IMR-90 (cell line): Measurements from ENCODE around the gene REEP2. TPM values are rescaled to one million over a fixed set of nuclear protein-coding genes. Genes with fewer than 3 reads are reported as not detected.
A peak's percentile ranks its signal among the peaks of the same experiment; 100 is the strongest.

Experiments
- ATAC-seq: fragments of 200-7000 bp; cut with Tn5 transposase; 2 replicates; pipeline ENCODE4 v1.9.1; 2020; ENCODE audit warnings: low read depth, mild to moderate bottlenecking, moderate library complexity
- BruUV-seq: library from RNA; stranded (reverse); fragments of 400-500 nt; replicated peaks from 2 replicates; lab custom pipeline; 2021; lab: Mats Ljungman, UMichigan
- CTCF ChIA-PET: fragments of 300-600 bp; formaldehyde crosslinking; extraction: SDS; loops from one replicate; lab custom pipeline; 2021; ENCODE audit warnings: antibody characterized with exemption; lab: Yijun Ruan, JAX
- POLR2A ChIA-PET: fragments of 300-600 bp; sonication (Branson Sonifier 250); formaldehyde crosslinking; loops from one replicate; lab custom pipeline; 2022; ENCODE audit warnings: antibody characterized with exemption; ENCODE audit not compliant: unreplicated experiment; lab: Charles Lee
- DNase-seq: peaks from one replicate; pipeline ENCODE4 v3.0.0; 2013
- H2AFZ ChIP-seq: replicated peaks from 2 replicates; pipeline ENCODE3; 2013; ENCODE audit warnings: low read length, mild to moderate bottlenecking; ENCODE audit not compliant: poor library complexity
- H2AK5ac ChIP-seq: 2 replicates; pipeline ENCODE4 v1.6.1; 2013; ENCODE audit warnings: low read depth, low read length, inconsistent platforms
- H2AK9ac ChIP-seq: replicated peaks from 2 replicates; pipeline ENCODE3; 2013; ENCODE audit warnings: mild to moderate bottlenecking, low read depth, low read length, moderate library complexity; ENCODE audit not compliant: poor library complexity
- H2BK120ac ChIP-seq: 2 replicates; pipeline ENCODE4 v1.6.1; 2013; ENCODE audit warnings: low read depth, low read length, inconsistent platforms
- H2BK15ac ChIP-seq: 3 replicates; pipeline ENCODE4 v1.6.1; 2013; ENCODE audit warnings: low read depth, low read length, inconsistent platforms
- H2BK20ac ChIP-seq: 2 replicates; pipeline ENCODE4 v1.6.1; 2013; ENCODE audit warnings: low read depth, mild to moderate bottlenecking, inconsistent platforms, low read length, moderate library complexity
- H2BK5ac ChIP-seq: 2 replicates; pipeline ENCODE4 v1.6.1; 2013; ENCODE audit warnings: mild to moderate bottlenecking, low read depth, low read length, inconsistent platforms; ENCODE audit not compliant: poor library complexity, severe bottlenecking
- H3K14ac ChIP-seq: replicated peaks from 2 replicates; pipeline ENCODE4 v1.6.1; 2013; ENCODE audit warnings: low read depth, low read length, inconsistent platforms
- H3K18ac ChIP-seq: 2 replicates; pipeline ENCODE4 v1.6.1; 2013; ENCODE audit warnings: low read depth, low read length, control low read depth
- H3K23ac ChIP-seq: 2 replicates; pipeline ENCODE4 v1.6.1; 2013; ENCODE audit warnings: low read depth, low read length, inconsistent platforms
- H3K27ac ChIP-seq: 2 replicates; pipeline ENCODE4 v1.5.1; 2013; ENCODE audit warnings: mild to moderate bottlenecking, control low read depth, low read length; ENCODE audit not compliant: insufficient read depth
- H3K27me3 ChIP-seq: 2 replicates; pipeline ENCODE4 v1.6.1; 2013; ENCODE audit warnings: low read length; ENCODE audit not compliant: control insufficient read depth, insufficient read depth
- H3K36me3 ChIP-seq: 2 replicates; pipeline ENCODE4 v1.6.1; 2013; ENCODE audit warnings: low read length, mixed read lengths; ENCODE audit not compliant: control insufficient read depth, insufficient read depth
- H3K4ac ChIP-seq: 2 replicates; pipeline ENCODE4 v1.6.1; 2013; ENCODE audit warnings: low read depth, low read length, inconsistent platforms
- H3K4me1 ChIP-seq: 2 replicates; pipeline ENCODE4 v1.6.1; 2013; ENCODE audit warnings: low read length, mixed read lengths; ENCODE audit not compliant: control insufficient read depth, insufficient read depth
- H3K4me2 ChIP-seq: 2 replicates; pipeline ENCODE4 v1.6.1; 2013; ENCODE audit warnings: low read depth, mild to moderate bottlenecking, control low read depth, low read length, moderate library complexity
- H3K4me3 ChIP-seq: 2 replicates; pipeline ENCODE4 v1.5.1; 2013; ENCODE audit warnings: low read depth, mild to moderate bottlenecking, control low read depth, low read length, moderate library complexity; ENCODE audit not compliant: insufficient read depth
- H3K56ac ChIP-seq: 2 replicates; pipeline ENCODE4 v1.6.1; 2013; ENCODE audit warnings: low read length, inconsistent platforms; ENCODE audit not compliant: insufficient read depth; ENCODE audit errors: extremely low read depth
- H3K79me1 ChIP-seq, 2 experiments: 2 replicates each; pipeline ENCODE4 v1.6.1; 2013; ENCODE audit warnings: low read length in 2 of 2, inconsistent platforms in 1 of 2, low read depth in 1 of 2
- H3K9ac ChIP-seq: 2 replicates; pipeline ENCODE4 v1.6.1; 2013; ENCODE audit warnings: low read depth, low read length, control low read depth
- H3K9me1 ChIP-seq: 2 replicates; pipeline ENCODE4 v1.6.1; 2013; ENCODE audit warnings: low read length, inconsistent platforms; ENCODE audit not compliant: insufficient read depth
- H3K9me3 ChIP-seq: 2 replicates; pipeline ENCODE4 v1.6.1; 2013; ENCODE audit warnings: low read length; ENCODE audit not compliant: control insufficient read depth, insufficient read depth
- H4K20me1 ChIP-seq: 2 replicates; pipeline ENCODE4 v1.6.1; 2013; ENCODE audit warnings: low read length, inconsistent platforms; ENCODE audit not compliant: insufficient read depth
- H4K5ac ChIP-seq: 2 replicates; pipeline ENCODE4 v1.6.1; 2013; ENCODE audit warnings: mild to moderate bottlenecking, low read depth, low read length, control low read depth
- H4K8ac ChIP-seq, 2 experiments: 2 replicates each; pipeline ENCODE4 v1.6.1; 2013; ENCODE audit warnings: low read depth in 2 of 2, low read length in 2 of 2, control low read depth in 1 of 2, inconsistent platforms in 1 of 2
- H4K91ac ChIP-seq: 2 replicates; pipeline ENCODE4 v1.6.1; 2013; ENCODE audit warnings: low read depth, low read length, inconsistent platforms; ENCODE audit not compliant: insufficient read depth
- BHLHE40 ChIP-seq: fragments of 150-350 bp; IDR thresholded peaks from 2 replicates; pipeline ENCODE4 v1.6.1; 2016; ENCODE audit warnings: mild to moderate bottlenecking, low read depth, low read length
- CHD1 ChIP-seq: IDR thresholded peaks from 2 replicates; pipeline ENCODE4 v1.6.1; 2012; ENCODE audit warnings: low read depth, low read length, improper control_type of control experiment
- FOS ChIP-seq: fragments of 150-350 bp; IDR thresholded peaks from 2 replicates; pipeline ENCODE4 v1.6.1; 2016; ENCODE audit warnings: low read depth, low read length
- MAFK ChIP-seq: IDR thresholded peaks from 2 replicates; pipeline ENCODE4 v1.6.1; 2012; ENCODE audit warnings: low read depth, low read length, improper control_type of control experiment
- MAZ ChIP-seq: IDR thresholded peaks from 2 replicates; pipeline ENCODE4 v1.6.1; 2012; ENCODE audit warnings: low read depth, mild to moderate bottlenecking, low read length, improper control_type of control experiment, moderate library complexity, borderline replicate concordance
- MXI1 ChIP-seq: IDR thresholded peaks from 2 replicates; pipeline ENCODE4 v1.6.1; 2012; ENCODE audit warnings: low read depth, mild to moderate bottlenecking, low read length, moderate library complexity, borderline replicate concordance
- NFE2L2 ChIP-seq: fragments of 150-350 bp; IDR thresholded peaks from 2 replicates; pipeline ENCODE4 v1.6.1; 2016; ENCODE audit warnings: low read depth, mild to moderate bottlenecking, low read length
- RCOR1 ChIP-seq: IDR thresholded peaks from 2 replicates; pipeline ENCODE4 v1.6.1; 2012; ENCODE audit warnings: mild to moderate bottlenecking, low read length, improper control_type of control experiment; ENCODE audit not compliant: insufficient replicate concordance
- RFX5 ChIP-seq: IDR thresholded peaks from 2 replicates; pipeline ENCODE4 v1.8.0; 2012; ENCODE audit warnings: low read depth, mild to moderate bottlenecking, low read length, moderate library complexity
- SMC3 ChIP-seq: fragments of 150-350 bp; IDR thresholded peaks from 2 replicates; pipeline ENCODE4 v1.6.1; 2016; ENCODE audit warnings: low read depth, mild to moderate bottlenecking, antibody characterized with exemption, low read length, moderate library complexity
- USF2 ChIP-seq: fragments of 150-350 bp; IDR thresholded peaks from 2 replicates; pipeline ENCODE4 v1.6.1; 2017; ENCODE audit warnings: mild to moderate bottlenecking, antibody characterized with exemption, low read length, low read depth
- WGBS, 2 experiments: methylation state at CpG; one replicate each; pipeline versions ENCODE4 v1.1.5 to v1.1.7; 2013; ENCODE audit warnings: missing lambda C conversion rate in 2 of 2; ENCODE audit not compliant: insufficient read length in 1 of 2; ENCODE audit errors: extremely low coverage in 2 of 2; 5-methylcytosine and 5-hydroxymethylcytosine counted together
- dilution Hi-C: fragments of 300-500 bp; cut with HindIII; formaldehyde crosslinking; loops from one replicate; pipeline ENCODE4 v1.14.3; 2018; ENCODE audit warnings: low sequenced_read_pairs; ENCODE audit not compliant: unreplicated experiment
- in situ Hi-C: fragments of 300-500 bp; cut with MboI; formaldehyde crosslinking; loops from 3 replicates; pipeline ENCODE4 v1.14.3; 2019; ENCODE audit warnings: low sequenced_read_pairs, inconsistent platforms, mixed read lengths
- intact Hi-C: fragments of 100-400 bp; cut with micrococcal nuclease; formaldehyde crosslinking; loops from 2 replicates; pipeline ENCODE4 v1.10.0; 2022
- polyA plus RNA-seq, 3 experiments: library from polyadenylated mRNA; depleted of rRNA; stranded (reverse); fragments of >200 nt; gene quantifications; 2 replicates each; pipeline ENCODE4 v1.2.3, GENCODE V29; 2012; ENCODE audit warnings: low replicate concordance in 1 of 3
- total RNA-seq: library from RNA; depleted of rRNA; stranded (reverse); fragments of >200 nt; gene quantifications from 2 replicates; pipeline ENCODE4 v1.2.3, GENCODE V29; 2012
- TF ChIP-seq, protein P1 (sequence below): conservative IDR thresholded peaks from 2 replicates; pipeline ENCODE4 v1.5.1; 2012; ENCODE audit warnings: mild to moderate bottlenecking, low read depth, low read length, improper control_type of control experiment

REEP2 gene
- total and polyA plus RNA-seq, 2 of the 4 experiments (the other 2 are of a cell fraction) = 12.4 to 17.0 TPM

DNA sequence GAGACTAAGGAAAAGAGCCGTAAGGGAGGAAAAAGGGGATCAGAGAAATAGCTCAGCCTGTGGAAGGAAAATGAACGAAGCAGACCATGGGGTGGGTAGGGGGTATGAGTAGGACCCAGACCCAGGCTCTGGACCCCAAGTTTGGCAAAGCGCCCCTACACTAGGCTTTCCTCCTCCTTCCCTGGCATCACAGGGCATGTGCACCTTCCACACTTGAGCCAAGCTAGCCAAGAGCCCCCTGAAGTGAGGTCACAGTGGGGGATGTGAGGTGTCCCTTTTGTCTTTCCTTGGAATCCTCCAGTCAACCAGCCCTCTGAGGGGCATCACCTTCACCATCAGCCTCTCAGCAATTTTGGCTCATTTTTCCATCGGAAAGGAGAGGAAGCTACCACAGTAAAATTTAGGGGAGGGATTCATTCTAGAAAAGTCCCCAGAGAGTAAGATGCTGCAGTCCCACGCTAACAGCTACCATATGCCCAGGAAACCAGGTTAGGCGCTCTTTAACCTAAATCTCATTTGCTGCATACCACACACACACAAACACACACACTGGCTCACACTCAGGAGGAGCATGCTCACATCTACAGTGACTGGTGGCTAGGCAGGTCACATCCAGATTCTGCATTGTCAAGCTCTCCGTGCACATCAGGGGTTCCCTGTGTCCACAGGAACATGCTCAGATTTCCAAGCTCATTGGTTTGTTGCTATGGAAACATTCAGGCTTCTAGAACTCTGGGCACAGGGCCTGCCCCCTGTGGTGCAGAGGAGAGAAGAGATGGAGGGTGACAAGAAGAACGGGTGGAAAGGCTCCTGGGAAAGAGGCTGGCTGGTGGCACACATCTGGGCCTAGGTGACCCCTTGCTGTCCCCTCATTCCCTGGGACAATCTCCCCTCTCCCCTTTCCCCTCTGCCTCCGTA lies 9.9 kb downstream of the REEP2 start:
- H2AFZ ChIP-seq = no peak overlapping the region

More for the DNA sequence above, 9.9 kb downstream of the REEP2 start:
- Histone ChIP-seq H3K9me3 (no peaks in the 10 kb centered on the region), H3K9me1 (no peaks in the 10 kb centered on the region), H3K4me2 (no peak overlapping the region), H4K20me1 (no peaks in the 10 kb centered on the region), H2AK5ac (peak overlapping the region; percentile 13; the same call in 1 of the 2 replicates), H3K79me1 (no peaks in the 10 kb centered on the region), H3K9ac (no peak overlapping the region), H2BK120ac (no peak overlapping the region), H3K27ac (no peak overlapping the region), H2BK15ac (no peak overlapping the region), H4K8ac (no peak overlapping the region), H3K56ac (no peak overlapping the region), H4K5ac (no peak overlapping the region), H2BK20ac (no peak overlapping the region), H3K27me3 (no peaks in the 10 kb centered on the region; the same call in 1 of the 2 replicates), H3K4me1 (no peaks in the 10 kb centered on the region), H3K18ac (no peak overlapping the region), H3K4me3 (no peak overlapping the region), H3K14ac (no peak overlapping the region), H3K23ac (no peak overlapping the region), H3K36me3 (no peaks in the 10 kb centered on the region), H2AK9ac (no peak overlapping the region), H3K4ac (no peak overlapping the region), H2BK5ac (no peak overlapping the region), H4K91ac (no peak overlapping the region)
- no TSS peak for BruUV-seq
- peak; percentile 24 for ATAC-seq
- intact Hi-C loops (no loop called here), in situ Hi-C loops (no loop called here), dilution Hi-C loops (no loop called here)
- no peak for TF ChIP-seq SMC3
- TF ChIP-seq CHD1 = no peak
- no peak for TF ChIP-seq FOS
- no peak for TF ChIP-seq MXI1
- TF ChIP-seq MAZ = no peak
- no peak for TF ChIP-seq BHLHE40
- no peak for TF ChIP-seq MAFK
- no peak for TF ChIP-seq RCOR1
- TF ChIP-seq, protein P1, sequence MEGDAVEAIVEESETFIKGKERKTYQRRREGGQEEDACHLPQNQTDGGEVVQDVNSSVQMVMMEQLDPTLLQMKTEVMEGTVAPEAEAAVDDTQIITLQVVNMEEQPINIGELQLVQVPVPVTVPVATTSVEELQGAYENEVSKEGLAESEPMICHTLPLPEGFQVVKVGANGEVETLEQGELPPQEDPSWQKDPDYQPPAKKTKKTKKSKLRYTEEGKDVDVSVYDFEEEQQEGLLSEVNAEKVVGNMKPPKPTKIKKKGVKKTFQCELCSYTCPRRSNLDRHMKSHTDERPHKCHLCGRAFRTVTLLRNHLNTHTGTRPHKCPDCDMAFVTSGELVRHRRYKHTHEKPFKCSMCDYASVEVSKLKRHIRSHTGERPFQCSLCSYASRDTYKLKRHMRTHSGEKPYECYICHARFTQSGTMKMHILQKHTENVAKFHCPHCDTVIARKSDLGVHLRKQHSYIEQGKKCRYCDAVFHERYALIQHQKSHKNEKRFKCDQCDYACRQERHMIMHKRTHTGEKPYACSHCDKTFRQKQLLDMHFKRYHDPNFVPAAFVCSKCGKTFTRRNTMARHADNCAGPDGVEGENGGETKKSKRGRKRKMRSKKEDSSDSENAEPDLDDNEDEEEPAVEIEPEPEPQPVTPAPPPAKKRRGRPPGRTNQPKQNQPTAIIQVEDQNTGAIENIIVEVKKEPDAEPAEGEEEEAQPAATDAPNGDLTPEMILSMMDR = no peak
- no peak for TF ChIP-seq RFX5
- TF ChIP-seq USF2 = no peak
- no peak for TF ChIP-seq NFE2L2
- CTCF ChIA-PET = interaction anchor here (0.5 to 1.5 kb wide), 6 partner anchors 11 to 106 kb away, joined by 3 to 10 read pairs (median 3); partner anchors contain the start of gene EGR1
- peak; percentile 36 for DNase-seq
- POLR2A ChIA-PET = interaction anchor here (0.9 kb wide), 1 partner anchor 70 kb away, joined by 3 read pairs; no protein-coding TSS in a partner anchor
- WGBS, 2 experiments = 100% methylated on average over 2 of the region's 9 CpGs; no CpG with 5 or more reads in 1 of the 2 experiments
